ENCODE results near the gene CXXC1.
"Not testable (repeated sequence)": the region's sequence is repeated elsewhere in the genome, so short reads cannot be mapped to it uniquely, and the experiment has no call there.

Gene CXXC1

GRCh38 chr18:50287441-50288347 is at the start of gene CXXC1:
Gene CXXC1, minus strand, starts transcription at chr18:50287692. Its CDS starts 103 bp downstream, at chr18:50287589.
- peak; percentile 94 to 99 (median 98) for DNase-seq

GRCh38 chr18:50334546-50335152 is 47.2 kb upstream of the CXXC1 start:
- no peak for DNase-seq

GRCh38 chr18:50331691-50332090 is 44.2 kb upstream of the CXXC1 start:
- no peak for DNase-seq

- no peak for DNase-seq
These were observed 42.7 kb upstream of the CXXC1 start for GRCh38 chr18:50330176-50330575.

GRCh38 chr18:50327983-50328382 is 40.5 kb upstream of the CXXC1 start:
- DNase-seq, result no peak

GRCh38 chr18:50320719-50321118 is 33.2 kb upstream of the CXXC1 start:
- no peak for DNase-seq

GRCh38 chr18:50315100-50315871 is 27.8 kb upstream of the CXXC1 start:
- no peak for DNase-seq

- no peak for DNase-seq
These were observed 26.5 kb upstream of the CXXC1 start for GRCh38 chr18:50313873-50314460.

- no peak for DNase-seq
These were observed 25.6 kb upstream of the CXXC1 start for GRCh38 chr18:50313031-50313607.

GRCh38 chr18:50312296-50313030 is 25.0 kb upstream of the CXXC1 start:
- no peak for DNase-seq

GRCh38 chr18:50311650-50312049 is 24.2 kb upstream of the CXXC1 start:
- DNase-seq, result no peak

- DNase-seq, result no peak
These were observed 22.6 kb upstream of the CXXC1 start for GRCh38 chr18:50310080-50310479.

- not testable (repeated sequence) for DNase-seq
These were observed 21.4 kb upstream of the CXXC1 start for GRCh38 chr18:50308851-50309250.

- peak; percentile 82 to 90 (median 88) for DNase-seq
These were observed 20.4 kb upstream of the CXXC1 start for GRCh38 chr18:50307738-50308470.

- no peak for DNase-seq
These were observed 19.9 kb upstream of the CXXC1 start for GRCh38 chr18:50307400-50307737.

- DNase-seq, result no peak
These were observed 19.5 kb upstream of the CXXC1 start for GRCh38 chr18:50306944-50307343.

GRCh38 chr18:50301074-50301473 is 13.6 kb upstream of the CXXC1 start:
- DNase-seq, result no peak

GRCh38 chr18:50299626-50300388 is 12.3 kb upstream of the CXXC1 start:
- no peak for DNase-seq

GRCh38 chr18:50298443-50299284 is 11.2 kb upstream of the CXXC1 start:
- peak in 1 of 6 experiments; percentile 6 for DNase-seq
